Ovary (tissue), 3 donors: ENCODE measurements around the gene AFM.

Experiments used
- CTCF ChIP-seq, 3 donors: fragments of 450-650 bp in 2 of 3; fragments of 200-600 bp in 1 of 3; IDR thresholded peaks; one replicate each; pipeline versions ENCODE4 v1.5.1 to v1.8.0; 2016 to 2022; ENCODE audit warnings: antibody characterized with exemption in 3 of 3, mild to moderate bottlenecking in 1 of 3
- POLR2A ChIP-seq: fragments of 450-650 bp; IDR thresholded peaks from one replicate; pipeline ENCODE4 v1.6.1; 2017; ENCODE audit warnings: antibody characterized with exemption, mild to moderate bottlenecking, moderate library complexity
- donor health status: DM: no; HTN: no; CAD: no.

GRCh38 chr4:73438582-73439215 is 42.8 kb upstream of the AFM start:
- no peak for TF ChIP-seq CTCF (IDR thresholded peaks at IDR 0.05)
- no peak for TF ChIP-seq POLR2A
